ENCODE measurements around the gene ALKBH5.

DNA sequence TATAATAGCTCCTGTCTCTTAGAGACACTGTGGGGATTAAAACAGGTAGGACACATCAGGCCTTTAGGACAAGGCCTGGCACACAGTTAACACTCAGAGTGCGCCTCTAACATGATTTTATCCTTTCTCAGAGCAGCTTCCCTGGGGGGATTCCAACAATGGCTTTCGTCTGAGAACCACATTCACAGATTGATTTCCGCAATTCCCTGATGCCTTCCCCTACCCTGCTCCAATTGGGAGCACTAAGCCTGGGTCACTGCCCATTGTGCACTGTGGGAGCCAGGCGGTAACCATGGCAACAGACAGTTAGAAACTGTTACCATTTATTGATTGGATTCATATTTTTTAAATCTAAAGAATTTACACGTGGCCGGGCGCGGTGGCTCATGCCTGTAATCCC lies 5.9 kb upstream of the ALKBH5 start:
- TF ChIP-seq POLR2A (IDR thresholded peaks at IDR 0.05), result no peak
- TF ChIP-seq, protein P1, sequence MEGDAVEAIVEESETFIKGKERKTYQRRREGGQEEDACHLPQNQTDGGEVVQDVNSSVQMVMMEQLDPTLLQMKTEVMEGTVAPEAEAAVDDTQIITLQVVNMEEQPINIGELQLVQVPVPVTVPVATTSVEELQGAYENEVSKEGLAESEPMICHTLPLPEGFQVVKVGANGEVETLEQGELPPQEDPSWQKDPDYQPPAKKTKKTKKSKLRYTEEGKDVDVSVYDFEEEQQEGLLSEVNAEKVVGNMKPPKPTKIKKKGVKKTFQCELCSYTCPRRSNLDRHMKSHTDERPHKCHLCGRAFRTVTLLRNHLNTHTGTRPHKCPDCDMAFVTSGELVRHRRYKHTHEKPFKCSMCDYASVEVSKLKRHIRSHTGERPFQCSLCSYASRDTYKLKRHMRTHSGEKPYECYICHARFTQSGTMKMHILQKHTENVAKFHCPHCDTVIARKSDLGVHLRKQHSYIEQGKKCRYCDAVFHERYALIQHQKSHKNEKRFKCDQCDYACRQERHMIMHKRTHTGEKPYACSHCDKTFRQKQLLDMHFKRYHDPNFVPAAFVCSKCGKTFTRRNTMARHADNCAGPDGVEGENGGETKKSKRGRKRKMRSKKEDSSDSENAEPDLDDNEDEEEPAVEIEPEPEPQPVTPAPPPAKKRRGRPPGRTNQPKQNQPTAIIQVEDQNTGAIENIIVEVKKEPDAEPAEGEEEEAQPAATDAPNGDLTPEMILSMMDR (IDR thresholded peaks at IDR 0.05), result no peak
